HG03520 (cell line): ENCODE measurements around the gene EIF2B4.
"Not testable (repeated sequence)": the region's sequence is repeated elsewhere in the genome, so short reads cannot be mapped to it uniquely, and the experiment has no call there.

Experiments
- ATAC-seq: cut with Tn5 transposase; IDR thresholded peaks from one replicate; pipeline ENCODE4 v1.9.1; 2021; ENCODE audit warnings: mild to moderate bottlenecking, moderate library complexity; ENCODE audit not compliant: unreplicated experiment

EIF2B4 gene

DNA sequence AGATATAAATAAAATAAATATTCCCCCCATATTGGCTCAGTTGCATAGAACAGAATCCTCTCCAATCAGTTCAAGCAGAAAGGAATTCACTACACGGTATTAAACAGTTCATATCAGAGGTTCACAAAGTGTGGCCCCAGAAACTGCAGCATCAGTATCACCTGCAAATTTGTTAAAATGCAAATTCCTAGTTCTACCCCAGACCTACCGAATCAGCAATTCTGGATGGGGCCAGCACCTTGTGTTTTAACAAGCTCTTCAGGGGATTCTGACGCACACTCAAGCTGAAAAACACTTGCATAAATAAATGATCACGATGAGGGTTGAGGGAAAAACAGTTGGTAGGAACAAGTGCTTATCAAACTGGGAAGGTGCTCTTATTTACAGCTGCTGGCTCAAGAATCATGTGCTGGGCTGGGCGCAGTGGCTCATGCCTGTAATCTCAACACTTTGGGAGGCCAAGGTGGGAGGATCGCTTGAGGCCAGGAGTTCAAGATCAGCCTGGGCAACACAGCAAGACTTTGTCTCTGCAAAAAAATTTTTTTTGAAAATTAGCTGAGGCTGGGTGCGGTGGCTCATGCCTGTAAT lies 19.9 kb downstream of the EIF2B4 start:
- ATAC-seq: no peak

DNA sequence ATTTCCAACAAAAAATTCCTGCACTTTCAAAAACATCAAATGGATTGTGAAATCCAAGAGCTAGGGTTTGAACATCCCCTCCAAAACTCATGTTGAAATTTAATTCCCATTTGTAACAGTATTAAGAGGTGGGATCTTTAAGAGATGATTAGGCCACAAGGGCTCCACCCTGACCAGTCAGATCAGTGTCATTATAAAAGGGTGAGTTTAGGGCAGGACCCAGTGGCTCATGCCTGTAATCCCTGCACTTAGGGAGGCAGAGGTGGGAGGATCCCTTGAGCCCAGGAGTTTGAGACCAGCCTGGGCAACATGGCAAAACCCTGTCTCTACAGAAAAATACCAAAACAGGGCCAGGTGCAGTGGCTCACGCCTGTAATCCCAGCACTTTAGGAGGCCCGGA lies 22.5 kb downstream of the EIF2B4 start:
- ATAC-seq: no peak

DNA sequence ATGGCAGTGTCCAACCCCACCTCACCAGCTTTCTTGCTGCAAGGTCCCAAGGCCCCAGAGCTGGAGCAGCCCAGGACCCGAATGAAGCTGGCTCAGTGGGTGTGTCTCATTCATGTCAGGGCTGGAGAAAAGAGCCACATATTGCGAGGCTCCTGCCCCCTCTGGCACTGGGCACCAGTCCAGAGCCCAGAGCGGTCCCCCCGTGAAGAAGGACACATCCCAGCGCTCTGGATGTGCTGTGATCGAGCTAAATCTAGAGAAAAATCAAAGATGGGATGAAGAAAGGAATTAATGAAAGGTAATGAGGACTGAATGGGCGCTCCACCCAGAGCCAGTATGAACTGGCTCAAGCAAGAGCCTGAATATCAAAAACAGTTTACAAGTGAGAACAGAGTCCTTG lies 34.0 kb downstream of the EIF2B4 start:
- ATAC-seq: no peak

DNA sequence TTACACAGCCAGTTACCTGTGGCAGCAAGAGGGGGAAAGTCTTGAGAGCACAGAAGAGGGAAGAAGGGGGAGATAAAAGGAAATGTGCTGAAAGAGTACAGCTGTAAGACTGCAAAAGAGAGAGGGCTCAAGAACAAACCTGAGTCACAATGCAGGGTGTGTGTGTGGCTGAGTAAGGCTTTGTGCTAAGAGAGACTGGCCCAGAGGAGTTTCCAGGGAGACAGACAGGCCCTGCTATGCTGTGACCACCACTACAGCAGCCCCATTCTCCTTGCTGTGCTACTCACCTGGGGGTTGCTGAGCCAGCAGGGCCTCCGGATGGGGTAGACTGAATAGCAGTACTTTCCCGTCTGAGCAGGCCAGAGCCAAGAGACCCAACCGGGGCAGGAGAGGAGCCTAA lies 34.8 kb downstream of the EIF2B4 start:
- ATAC-seq: no peak

DNA sequence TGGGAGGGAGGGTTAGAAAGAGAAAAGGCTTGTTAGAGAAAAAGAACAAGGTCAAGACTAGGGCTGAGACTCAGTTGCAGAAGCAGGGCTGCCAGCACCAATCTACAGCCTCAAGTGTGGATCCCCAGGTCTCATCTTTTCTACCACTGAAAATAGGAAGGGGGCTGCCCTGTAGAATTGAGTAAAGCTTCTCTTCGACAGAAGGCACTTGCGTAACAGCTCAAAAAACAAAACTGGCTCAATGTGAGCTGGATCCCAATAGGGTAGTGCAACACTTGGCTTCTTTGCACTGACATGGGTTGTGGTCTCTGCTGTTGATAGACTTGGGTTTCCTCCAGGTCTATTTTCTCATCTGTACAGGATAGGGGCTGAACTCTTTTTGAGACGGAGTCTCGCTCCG lies 45.4 kb downstream of the EIF2B4 start:
- ATAC-seq: no peak

DNA sequence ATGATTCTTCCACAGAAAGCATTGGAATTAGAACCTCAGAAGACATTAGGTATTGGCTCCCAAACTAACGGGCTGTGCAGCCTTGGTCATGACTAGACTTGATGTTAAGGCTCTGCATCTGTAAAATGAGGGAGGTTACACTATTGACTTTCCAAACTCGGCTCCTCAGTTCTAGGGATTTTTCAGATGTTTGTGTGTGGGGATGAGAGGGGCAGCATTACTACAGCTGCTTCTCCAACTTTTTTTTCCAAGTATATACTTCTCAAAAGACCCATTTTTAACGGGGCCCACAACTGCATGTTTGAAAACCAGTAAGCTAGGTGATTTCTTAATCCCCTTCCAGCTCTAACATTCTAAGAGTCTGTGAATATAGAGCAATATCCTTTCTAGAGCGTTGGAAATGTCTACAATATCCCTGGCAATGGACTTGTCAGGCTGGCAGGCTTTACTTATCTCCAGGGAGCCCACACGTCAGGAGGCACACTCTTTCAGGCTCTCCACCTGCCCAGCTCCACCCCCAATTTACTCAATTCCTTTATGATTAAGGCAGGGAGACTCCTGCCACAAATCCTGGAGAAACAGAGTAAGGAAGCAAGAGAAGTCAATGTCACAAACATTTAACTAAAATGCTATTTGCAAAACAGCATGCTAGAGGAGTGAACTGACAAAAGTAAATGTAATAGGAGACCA lies 46.4 kb downstream of the EIF2B4 start:
- no peak for ATAC-seq

DNA sequence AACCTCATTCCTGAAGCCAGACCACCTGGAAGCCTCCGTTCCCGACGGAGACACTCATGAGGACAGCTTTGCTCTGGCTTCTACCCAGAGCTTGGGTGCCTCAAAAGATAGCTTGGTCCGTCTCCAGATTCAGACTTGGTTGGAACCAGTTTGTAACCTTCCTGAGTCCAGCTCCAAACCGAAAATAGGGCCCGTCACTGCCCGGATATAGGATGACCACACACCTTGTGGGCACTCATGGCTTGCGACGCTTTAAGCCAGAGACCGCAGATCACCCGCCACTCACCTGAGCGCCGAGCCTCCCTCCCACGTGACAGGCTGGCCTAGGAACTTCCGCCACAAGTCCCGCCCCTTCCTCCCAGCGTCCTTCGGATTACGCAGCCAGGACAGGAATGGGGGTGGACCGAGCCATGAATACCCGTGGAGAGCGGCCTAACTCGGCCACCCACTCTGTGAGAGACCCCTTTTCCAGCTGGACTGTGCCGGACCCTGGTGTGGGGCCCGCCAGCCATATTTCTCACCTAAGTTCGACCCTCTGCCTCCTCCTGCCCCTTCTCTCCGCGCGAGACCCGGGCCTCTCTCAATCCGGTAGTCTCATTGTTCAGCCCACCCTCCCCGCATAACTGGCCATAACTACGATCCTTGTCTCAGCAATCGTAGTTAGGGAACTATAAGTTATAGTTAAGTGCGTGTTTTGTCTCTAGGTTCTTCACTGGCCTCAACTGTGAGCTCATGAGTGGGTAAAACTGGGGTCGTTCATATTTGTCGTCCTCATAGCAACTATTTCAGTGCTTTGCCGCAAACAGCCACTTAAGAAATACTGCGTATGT lies 47.2 kb downstream of the EIF2B4 start, which contains the start of gene MPV17:
TSS of gene MPV17 (minus strand) at position 332 of the 830 bp plus-strand sequence. CDS start 580 bp downstream, outside the sequence.
- peak; percentile 89 for ATAC-seq

DNA sequence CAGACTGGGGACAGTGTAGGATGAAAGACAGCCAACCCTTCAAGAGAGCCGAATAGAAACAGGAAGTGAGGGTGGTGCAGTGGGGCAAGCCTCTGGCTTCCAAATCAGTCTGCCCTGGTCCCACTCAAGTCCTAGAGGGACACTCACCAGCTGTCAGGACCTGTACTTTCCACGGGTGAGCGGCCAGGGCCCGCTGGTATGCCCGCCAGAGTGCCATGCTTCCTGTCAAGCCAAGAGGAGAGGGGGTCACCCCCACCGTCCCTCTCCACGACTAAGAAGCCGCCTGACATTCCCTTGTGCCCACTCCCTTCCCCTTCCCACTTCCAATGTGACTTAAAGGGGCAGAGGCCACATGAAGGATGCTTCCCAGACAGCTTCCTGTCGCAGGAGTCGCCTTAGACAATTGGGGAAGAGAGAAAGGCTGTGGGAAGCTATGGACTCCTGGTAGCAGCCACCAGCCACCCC lies 47.8 kb downstream of the EIF2B4 start:
- ATAC-seq: no peak

DNA sequence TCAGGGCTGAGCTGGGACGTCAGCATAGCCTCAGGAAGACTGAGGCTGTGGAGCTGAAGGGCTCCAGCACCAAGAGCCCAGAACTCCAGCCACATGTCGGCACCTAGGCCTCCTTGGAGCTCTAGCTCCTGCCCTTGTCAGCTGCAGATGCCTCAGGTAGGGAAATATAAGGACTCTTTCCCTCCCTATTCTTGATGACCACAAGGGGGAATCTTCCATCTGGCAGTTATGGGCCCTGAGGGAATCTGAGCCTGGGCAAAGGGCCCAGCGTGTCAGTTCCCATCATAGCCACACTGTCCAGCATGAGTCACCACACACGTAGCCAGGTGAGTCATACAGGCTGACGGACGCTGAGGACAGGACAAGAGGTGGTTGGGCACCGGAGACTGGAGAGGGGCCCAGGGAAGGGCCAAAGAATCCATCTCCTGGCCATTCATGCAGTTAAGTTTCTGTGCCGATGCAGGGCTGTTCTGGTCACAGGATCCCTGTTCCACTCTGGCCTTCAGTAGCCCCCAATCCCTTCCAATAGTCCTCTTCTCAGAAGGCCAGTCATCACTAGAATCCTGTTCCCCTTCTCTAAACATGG lies 49.1 kb downstream of the EIF2B4 start:
- ATAC-seq: no peak

DNA sequence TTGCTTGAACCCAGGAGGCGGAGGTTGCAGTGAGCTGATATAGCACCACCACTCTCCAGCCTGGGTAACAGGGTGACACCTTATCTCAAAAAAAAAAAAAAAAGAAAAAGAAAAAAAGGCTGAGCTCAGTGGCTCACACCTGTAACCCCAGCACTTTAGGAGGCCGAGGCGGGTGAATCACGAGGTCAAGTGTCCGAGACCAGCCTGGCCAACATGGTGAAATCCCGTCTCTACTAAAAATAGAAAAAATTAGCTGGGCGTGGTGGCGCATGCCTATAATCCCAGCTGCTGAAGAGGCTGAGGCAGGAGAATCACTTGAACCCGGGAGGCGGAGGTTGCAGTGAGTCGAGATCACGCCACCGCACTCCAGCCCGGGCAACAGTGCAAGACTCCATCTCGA lies 50.3 kb downstream of the EIF2B4 start:
- ATAC-seq: not testable (repeated sequence)

DNA sequence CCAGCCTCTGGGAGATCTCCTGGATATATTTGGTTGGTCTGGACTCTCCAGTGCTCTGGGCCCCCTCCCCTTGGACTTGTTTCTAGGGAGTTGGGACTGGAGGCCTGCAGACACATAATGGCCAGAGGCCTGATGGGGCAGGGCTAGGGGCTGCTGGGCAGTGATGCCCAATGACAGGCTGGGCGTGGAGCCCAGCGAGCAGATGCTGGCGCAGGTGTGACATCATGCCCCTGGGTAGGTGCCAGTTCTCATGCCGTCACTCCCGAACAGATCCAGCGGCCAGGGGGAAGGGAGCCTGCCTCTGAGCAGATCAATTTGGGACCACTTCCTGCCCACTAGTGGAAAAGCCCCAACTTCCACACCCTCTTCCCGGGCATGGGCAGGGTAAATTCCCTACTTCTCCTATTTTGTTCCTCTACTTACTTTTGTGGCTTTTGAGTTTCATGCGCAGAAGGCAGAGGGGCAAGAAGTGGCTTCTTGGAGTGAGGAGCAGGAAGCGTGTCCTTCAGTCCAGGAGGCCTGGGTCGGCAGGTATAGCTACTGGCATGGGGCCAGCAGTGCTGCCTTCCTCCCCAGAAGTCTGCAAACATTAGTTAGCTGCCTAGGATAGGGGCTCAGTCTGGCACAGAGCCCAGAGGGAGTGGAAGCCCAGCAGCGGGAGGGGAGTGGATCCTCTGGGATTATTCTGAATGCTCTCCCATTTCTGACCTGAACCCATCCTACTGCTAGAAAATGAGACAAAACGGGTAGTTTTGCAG lies 53.3 kb downstream of the EIF2B4 start:
- no peak for ATAC-seq

DNA sequence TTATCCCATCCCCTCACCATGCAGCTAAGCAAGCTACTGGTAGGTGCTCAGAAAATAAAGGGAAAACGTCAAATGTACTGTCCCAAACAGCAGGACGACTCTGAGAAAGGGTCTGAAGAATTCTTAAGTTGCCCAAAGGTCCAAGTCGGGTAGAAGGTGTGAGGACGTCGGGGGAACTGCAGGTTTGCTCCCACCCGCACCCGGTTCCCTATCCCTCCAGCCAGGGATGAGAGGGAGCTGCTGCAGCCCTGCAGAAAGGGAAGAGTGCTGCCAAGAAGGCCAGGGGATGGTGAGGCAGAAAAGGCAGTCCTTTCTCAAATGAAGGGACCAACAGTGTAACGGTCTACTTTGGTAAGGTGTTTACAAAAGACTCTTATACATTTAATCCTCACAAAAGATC lies 55.0 kb downstream of the EIF2B4 start:
- no peak for ATAC-seq

DNA sequence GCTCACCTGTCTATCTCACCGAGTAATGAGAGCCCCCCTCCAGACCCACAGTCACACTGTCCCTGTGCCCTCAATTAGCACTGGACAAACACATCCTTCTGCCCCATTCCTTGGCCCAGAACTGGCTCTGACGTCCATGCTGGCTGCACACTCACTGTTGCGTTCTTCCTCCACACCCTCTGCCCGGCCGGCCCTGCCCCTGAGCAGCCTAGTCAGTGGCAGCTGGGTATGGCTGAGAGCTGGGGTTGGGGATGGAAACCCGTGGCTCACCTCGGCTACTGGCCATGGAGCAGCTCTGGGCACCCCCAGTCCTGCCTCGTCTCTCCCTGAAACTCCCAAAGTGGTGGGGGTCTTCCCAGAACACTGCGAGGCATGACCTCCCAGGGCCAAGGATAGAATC lies 55.4 kb downstream of the EIF2B4 start:
- ATAC-seq: no peak
